ENCODE data around the gene ITCH.
"Not testable (repeated sequence)": the region's sequence is repeated elsewhere in the genome, so short reads cannot be mapped to it uniquely, and the experiment has no call there.

ITCH gene

DNA sequence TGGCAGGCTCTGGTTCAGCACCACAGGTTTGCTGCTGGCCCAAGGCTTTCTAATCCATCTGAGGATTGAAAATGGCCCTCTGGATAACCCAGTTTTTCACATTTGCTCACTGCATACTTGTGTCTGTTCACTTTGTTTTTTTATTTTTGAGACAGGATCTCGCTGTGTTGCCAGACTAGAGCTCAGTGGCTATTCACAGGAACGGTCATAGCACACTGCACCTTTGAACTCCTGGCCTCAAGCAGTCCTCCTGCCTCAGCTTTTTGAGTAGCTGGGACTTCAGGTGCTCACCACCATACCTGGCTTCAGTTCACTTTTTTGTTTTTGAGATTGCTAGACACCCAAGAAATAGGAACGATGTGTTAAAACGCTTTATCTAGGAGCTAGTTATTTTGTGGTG lies 57.9 kb downstream of the ITCH start:
- no peak for DNase-seq (ENCODE audit: low read depth)

- DNase-seq (ENCODE audit: low read depth) = no peak
These were observed 58.8 kb downstream of the ITCH start for GRCh38 chr20:34421766-34422466.

- DNase-seq (ENCODE audit: low read depth) = not testable (repeated sequence)
These were observed 62.1 kb downstream of the ITCH start for GRCh38 chr20:34425032-34425690.

GRCh38 chr20:34426026-34426425 lies 63.0 kb downstream of the ITCH start:
- no peak for DNase-seq (ENCODE audit: low read depth)

GRCh38 chr20:34427331-34427730 lies 64.3 kb downstream of the ITCH start:
- DNase-seq (ENCODE audit: low read depth) = no peak

- no peak for DNase-seq (ENCODE audit: low read depth)
These were observed 64.7 kb downstream of the ITCH start for GRCh38 chr20:34427784-34428183.

DNA sequence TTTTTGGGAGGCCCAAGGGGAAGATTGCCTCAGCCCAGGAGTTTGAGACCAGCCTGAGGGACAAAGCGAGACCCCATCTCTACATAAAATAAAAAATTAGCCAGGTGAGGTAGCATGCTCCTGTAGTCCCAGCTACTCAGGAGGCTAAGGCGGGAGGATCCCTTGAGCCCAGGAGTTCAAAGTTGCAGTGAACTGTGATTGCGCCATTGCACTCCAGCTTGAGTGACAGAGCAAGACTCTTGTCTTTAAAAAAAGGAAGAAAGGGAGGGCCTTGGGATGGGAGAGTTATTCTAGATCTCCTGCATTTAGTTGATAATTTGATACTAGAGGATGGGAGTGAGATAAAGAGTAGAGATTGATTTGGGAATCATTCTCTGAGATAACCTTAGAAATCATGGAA lies 68.1 kb downstream of the ITCH start:
- DNase-seq (ENCODE audit: low read depth) = no peak

DNA sequence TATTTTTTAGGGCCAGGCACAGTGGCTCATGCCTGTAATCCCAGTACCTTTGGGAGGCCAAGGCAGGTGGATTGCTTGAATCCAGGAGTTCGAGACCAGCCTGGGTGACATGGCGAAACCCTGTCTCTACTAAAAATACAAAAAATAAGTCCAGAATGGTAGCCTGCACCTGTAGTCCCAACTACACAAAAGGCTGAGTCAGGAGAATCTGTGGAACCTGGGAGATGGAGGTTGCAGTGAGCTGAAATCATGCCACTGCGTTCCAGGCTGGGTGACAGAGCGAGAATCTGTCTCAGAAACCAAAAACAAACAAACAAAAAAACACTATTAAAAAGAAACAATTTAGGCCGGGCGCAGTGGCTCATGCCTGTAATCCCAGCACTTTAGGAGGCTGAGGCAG lies 69.6 kb downstream of the ITCH start:
- not testable (repeated sequence) for DNase-seq (ENCODE audit: low read depth)

GRCh38 chr20:34433391-34433790 lies 70.3 kb downstream of the ITCH start:
- DNase-seq (ENCODE audit: low read depth) = no peak

DNA sequence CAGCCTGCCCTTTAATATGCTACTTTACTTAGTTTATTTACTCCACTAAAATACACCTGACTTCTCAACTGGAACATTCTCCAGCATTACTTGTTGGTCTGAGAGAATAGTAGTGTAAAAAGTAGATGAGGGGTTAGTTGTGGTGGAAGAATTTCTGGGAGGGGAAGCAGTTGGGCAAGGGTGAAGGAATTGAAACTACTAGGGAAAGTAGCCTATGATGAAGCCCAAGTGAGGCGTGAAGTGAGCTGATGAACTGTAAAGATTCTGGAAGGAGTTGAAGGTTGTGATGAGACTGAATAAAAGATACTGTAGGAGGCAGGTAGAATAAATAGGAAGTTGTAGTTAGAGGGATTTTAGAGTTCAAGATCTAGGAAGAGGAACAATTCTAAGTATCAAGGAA lies 72.5 kb downstream of the ITCH start:
- DNase-seq (ENCODE audit: low read depth) = no peak

- DNase-seq (ENCODE audit: low read depth) = no peak
These were observed 74.4 kb downstream of the ITCH start for GRCh38 chr20:34437330-34437986.

DNA sequence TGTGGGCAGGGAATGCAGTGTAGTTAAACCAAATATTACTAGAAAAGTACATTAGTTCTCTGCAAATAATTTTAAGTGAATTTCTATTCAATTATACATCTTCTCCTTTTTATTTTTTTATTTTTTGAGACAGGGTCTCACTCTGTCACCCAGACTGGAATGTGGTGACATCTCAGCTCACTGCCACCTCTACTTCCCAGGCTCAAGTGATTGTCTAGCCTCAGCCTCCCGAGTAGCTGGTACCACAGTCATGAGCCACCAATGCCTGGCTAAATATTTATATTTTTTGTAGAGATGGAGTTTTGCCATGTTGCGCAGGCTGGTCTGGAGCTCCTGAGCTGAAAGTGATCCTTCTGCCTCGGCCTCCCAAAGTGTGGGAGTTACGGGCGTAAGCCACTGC lies 76.1 kb downstream of the ITCH start:
- DNase-seq (ENCODE audit: low read depth) = no peak

DNA sequence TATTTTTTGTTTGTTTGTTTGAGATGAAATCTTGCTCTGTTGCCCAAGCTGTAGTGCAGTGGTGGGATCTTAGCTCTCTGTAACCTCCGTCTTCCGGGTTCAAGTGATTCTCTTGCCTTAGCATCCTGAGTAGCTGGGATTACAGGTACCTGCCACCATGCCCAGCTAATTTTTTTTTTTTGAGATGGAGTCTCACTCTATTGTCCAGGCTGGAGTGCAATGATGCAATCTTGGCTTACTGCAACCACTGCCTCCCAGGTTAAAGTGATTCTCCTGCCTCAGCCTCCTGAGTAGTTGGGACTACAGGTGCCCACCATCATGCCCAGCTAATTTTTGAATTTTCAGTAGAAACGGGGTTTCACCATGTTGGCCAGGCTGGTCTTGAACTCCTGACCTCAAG lies 78.3 kb downstream of the ITCH start:
- not testable (repeated sequence) for DNase-seq (ENCODE audit: low read depth)

DNA sequence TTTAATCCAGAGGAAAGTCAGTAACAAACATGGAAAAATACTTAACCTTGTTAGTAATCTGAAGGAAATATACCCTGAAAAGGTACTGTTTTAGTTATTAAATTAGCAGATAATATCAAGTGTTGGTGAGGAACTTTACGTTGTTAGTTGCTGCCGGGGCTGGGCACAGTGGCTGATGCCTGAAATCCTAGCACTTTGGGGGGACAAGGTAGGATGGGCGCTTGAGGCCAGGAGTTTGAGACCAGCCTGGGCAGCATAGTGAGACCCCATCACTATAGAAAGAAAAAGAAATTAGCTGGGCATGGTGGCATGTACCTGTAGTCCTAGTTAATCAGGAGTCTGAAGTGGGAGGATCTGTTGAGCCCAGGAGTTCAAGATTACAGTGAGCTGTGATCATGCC lies 80.5 kb downstream of the ITCH start:
- no peak for DNase-seq (ENCODE audit: low read depth)

GRCh38 chr20:34445177-34446065 lies 82.3 kb downstream of the ITCH start:
- DNase-seq (ENCODE audit: low read depth) = no peak

GRCh38 chr20:34448517-34448916 lies 85.4 kb downstream of the ITCH start:
- no peak for DNase-seq (ENCODE audit: low read depth)

DNA sequence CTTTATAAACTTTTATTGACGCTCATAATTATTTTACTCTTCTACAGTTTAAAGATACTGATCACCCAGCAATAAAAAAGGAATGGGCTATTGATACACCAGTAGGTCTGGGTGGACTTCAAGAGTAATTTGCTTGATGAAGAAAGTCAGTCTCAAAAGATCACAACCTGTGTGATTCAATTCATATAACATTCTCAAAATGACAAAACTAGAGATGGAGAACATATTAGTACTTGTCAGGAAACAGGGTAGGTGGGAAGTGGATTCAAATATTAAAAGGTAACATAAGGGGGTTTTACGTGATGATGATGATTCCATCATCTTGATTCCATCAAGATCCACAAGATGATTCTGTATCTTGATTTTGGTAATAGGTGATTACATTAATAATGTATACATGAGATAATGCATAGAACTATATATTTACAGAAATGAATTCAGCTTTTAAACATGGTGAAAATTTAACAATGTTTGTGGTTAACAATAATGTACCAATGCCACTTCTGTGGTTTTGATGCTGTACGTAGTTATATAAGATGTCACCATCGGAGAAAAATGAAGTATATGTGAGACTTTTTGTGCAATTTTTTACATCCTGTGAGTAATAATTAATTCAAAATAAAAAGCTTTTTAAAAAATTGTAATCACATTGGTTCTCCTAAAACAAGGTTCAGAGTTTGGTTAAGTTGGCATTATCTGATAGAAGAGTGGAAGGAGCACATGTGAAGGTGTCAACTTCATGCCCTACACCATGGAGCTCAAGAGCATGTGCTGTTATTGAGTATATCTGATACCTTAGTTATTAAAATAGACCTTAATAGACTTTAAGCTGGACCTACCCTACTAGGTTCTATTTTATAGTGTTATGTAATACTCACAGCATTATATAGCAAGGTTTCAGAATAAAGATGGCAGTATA lies 86.9 kb downstream of the ITCH start:
- DNase-seq (ENCODE audit: low read depth) = no peak

GRCh38 chr20:34452281-34452982 lies 89.4 kb downstream of the ITCH start:
- no peak for DNase-seq (ENCODE audit: low read depth)

DNA sequence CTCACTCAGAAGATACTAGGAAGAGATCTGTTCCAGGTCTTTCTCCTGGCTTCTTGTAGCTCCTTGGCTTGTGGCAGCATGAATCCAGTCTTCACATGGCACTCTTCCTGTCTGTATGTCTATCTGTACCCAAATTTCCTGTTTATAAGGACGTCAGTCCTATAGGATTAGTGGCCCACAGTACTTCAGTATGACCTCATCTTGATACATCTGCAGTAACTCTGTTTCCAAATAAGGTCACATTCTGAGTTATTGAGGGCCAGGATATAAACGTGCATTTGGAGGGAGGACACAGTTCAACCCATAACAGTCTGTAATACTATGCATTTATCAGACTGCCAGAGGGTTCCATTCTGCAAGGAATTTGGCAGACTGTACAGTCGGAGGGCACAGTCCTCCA lies 95.6 kb downstream of the ITCH start:
- DNase-seq (ENCODE audit: low read depth) = no peak

DNA sequence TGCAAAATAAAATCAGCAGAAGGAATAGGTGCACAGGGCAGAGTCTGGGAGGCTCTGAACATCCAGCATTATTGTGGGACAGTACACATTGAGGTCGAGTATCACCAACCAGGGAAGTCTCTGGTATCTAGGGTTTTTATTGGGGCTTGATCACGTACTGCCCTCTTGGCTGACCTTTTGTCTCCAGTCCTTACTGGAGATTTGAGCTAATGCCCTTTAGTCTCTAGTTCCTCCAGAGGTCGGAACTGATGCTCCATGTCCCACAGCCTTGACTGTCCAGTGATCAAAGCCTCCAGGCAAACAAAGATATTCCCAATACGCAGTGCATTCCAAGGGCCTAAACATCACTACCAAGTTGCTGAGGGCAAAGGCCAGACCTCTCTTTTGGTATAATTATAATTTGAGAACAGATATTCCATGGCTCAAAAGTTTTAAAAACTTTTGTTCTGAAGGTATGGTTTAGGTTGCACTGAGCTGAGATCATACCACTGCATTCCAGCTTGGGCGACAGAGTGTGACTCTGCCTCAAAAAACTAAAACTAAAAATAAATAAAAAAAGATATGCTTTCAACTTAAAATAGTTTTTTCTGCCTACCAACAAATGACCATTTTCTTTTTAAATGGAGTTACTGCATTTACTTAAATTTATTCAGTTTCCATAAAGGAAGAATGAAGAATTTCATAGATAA lies 96.3 kb downstream of the ITCH start:
- no peak for DNase-seq (ENCODE audit: low read depth)

Data from activated gamma-delta T cell treated with anti-CD3 and anti-CD28 coated beads, Interleukin-2, amount 50 U/mL, for 16 hours (primary cell).